H1 (cell line): ENCODE results near the gene TMEM235. TPM values are rescaled to one million over a fixed set of nuclear protein-coding genes. Genes with fewer than 3 reads are reported as not detected.

ENCODE experiments used
- EGR1 ChIP-seq: IDR thresholded peaks from 2 replicates; pipeline ENCODE4 v1.6.1; 2011; ENCODE audit warnings: low read depth, low read length, borderline replicate concordance
- EP300 ChIP-seq, 2 experiments: IDR thresholded peaks; 1 replicate in 1 of 2; 2 replicates in 1 of 2; pipeline ENCODE4 v1.6.1; 2011 to 2012; ENCODE audit warnings: low read depth in 2 of 2, low read length in 2 of 2, mild to moderate bottlenecking in 2 of 2, borderline replicate concordance in 1 of 2, inconsistent platforms in 1 of 2, moderate library complexity in 1 of 2
- EZH2 ChIP-seq: fragments of 200-600 bp; sonication (generic); IDR thresholded peaks from 2 replicates; pipeline ENCODE4 v1.7.1; 2012; ENCODE audit warnings: low read depth, mild to moderate bottlenecking, moderate library complexity, low read length, inconsistent platforms; ENCODE audit not compliant: severe bottlenecking
- RAD21 ChIP-seq, 2 experiments: IDR thresholded peaks in 1 of 2; conservative IDR thresholded peaks in 1 of 2; 2 replicates each; pipeline ENCODE4 v1.6.1; 2011; ENCODE audit warnings: low read depth in 2 of 2, low read length in 2 of 2, improper control_type of control experiment in 1 of 2, inconsistent platforms in 1 of 2, mild to moderate bottlenecking in 1 of 2, moderate library complexity in 1 of 2
- ZNF274 ChIP-seq: IDR thresholded peaks from 2 replicates; pipeline ENCODE4 v1.7.0; 2012; ENCODE audit warnings: low read length, borderline replicate concordance; ENCODE audit errors: extremely low read depth
- polyA plus RNA-seq, 7 experiments: library from polyadenylated mRNA; depleted of rRNA in 3 of 7; stranded (reverse) in 5 of 7; unstranded in 2 of 7; fragments of >200 nt in 5 of 7; fragments of 200-250 nt in 2 of 7; gene quantifications; 1 replicate in 5 of 7; 2 replicates in 1 of 7; 4 replicates in 1 of 7; pipeline versions ENCODE4 v1.2.1 to v1.2.3, GENCODE V29; 2011 to 2013; ENCODE audit warnings: missing spikeins in 2 of 7, mixed read lengths in 2 of 7
- total RNA-seq: library from RNA; stranded (reverse); fragmentation: NEBNext Ultra II Directional; extraction: Animal tissue kit (Norgen Biotek cat#: 25700); gene quantifications from 2 replicates; pipeline ENCODE4 v1.2.1, GENCODE V29; 2021
- TF ChIP-seq, protein P1 (sequence below): fragments of 300-600 bp; sonication (generic); IDR thresholded peaks from 2 replicates; pipeline ENCODE4 v1.7.1; 2012; ENCODE audit warnings: low read length, moderate library complexity, mild to moderate bottlenecking, inconsistent platforms; ENCODE audit not compliant: insufficient replicate concordance

Gene TMEM235
- total and polyA plus RNA-seq, 2 of the 8 experiments (the other 6 are each of a cell fraction or from before 2014, with no cell fraction given), result 0.05 to 0.15 TPM

DNA sequence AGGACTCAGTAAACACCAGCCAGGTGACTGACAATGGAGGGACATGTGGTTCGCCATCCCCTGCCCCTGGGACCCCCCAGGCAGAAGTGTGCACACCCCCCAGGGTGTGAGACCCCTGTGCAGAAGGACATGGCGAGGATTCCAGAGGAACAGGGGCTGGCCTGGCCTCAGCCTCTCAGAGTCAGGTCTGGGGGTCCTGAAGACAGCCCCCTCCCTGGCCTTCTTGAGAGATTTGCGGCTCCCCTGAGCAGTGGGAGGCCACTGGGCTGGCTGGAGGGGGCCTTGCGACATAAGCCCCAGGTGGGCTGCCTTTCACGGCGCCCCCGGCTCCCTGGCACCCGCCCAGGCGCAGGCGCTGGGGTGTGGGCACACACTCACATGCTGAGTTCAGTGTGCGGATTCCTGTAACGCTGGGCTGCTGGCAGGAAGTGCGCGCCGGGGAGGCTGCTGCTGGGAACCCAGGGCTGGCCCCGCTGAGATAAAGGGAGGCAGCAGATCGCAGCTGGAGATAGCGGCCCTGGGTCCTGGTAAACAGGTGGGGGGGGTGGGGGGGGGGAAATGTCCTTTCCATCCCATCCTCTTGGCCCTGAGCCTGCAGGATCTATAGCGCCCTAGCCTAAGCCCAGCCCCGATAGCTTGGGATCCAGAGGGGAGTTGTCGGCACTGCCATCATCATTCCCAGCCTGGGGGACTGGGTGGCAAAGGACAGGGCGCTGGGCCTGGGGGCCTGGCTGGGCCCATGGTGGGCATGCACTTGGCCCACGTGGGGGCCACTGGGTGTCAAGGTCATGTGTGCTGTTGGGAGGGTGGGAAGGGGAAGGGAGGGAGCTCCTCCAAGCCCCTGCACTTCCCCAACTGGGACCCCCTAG is 27.1 kb downstream of the TMEM235 start (continued):
- TF ChIP-seq RAD21 (IDR thresholded peaks at IDR 0.05 in 1 of 2, conservative IDR thresholded peaks at IDR 0.05 in 1 of 2; ENCODE audit: low read depth in 2 of 2, low read length in 2 of 2), result no peak
- TF ChIP-seq, protein P1, sequence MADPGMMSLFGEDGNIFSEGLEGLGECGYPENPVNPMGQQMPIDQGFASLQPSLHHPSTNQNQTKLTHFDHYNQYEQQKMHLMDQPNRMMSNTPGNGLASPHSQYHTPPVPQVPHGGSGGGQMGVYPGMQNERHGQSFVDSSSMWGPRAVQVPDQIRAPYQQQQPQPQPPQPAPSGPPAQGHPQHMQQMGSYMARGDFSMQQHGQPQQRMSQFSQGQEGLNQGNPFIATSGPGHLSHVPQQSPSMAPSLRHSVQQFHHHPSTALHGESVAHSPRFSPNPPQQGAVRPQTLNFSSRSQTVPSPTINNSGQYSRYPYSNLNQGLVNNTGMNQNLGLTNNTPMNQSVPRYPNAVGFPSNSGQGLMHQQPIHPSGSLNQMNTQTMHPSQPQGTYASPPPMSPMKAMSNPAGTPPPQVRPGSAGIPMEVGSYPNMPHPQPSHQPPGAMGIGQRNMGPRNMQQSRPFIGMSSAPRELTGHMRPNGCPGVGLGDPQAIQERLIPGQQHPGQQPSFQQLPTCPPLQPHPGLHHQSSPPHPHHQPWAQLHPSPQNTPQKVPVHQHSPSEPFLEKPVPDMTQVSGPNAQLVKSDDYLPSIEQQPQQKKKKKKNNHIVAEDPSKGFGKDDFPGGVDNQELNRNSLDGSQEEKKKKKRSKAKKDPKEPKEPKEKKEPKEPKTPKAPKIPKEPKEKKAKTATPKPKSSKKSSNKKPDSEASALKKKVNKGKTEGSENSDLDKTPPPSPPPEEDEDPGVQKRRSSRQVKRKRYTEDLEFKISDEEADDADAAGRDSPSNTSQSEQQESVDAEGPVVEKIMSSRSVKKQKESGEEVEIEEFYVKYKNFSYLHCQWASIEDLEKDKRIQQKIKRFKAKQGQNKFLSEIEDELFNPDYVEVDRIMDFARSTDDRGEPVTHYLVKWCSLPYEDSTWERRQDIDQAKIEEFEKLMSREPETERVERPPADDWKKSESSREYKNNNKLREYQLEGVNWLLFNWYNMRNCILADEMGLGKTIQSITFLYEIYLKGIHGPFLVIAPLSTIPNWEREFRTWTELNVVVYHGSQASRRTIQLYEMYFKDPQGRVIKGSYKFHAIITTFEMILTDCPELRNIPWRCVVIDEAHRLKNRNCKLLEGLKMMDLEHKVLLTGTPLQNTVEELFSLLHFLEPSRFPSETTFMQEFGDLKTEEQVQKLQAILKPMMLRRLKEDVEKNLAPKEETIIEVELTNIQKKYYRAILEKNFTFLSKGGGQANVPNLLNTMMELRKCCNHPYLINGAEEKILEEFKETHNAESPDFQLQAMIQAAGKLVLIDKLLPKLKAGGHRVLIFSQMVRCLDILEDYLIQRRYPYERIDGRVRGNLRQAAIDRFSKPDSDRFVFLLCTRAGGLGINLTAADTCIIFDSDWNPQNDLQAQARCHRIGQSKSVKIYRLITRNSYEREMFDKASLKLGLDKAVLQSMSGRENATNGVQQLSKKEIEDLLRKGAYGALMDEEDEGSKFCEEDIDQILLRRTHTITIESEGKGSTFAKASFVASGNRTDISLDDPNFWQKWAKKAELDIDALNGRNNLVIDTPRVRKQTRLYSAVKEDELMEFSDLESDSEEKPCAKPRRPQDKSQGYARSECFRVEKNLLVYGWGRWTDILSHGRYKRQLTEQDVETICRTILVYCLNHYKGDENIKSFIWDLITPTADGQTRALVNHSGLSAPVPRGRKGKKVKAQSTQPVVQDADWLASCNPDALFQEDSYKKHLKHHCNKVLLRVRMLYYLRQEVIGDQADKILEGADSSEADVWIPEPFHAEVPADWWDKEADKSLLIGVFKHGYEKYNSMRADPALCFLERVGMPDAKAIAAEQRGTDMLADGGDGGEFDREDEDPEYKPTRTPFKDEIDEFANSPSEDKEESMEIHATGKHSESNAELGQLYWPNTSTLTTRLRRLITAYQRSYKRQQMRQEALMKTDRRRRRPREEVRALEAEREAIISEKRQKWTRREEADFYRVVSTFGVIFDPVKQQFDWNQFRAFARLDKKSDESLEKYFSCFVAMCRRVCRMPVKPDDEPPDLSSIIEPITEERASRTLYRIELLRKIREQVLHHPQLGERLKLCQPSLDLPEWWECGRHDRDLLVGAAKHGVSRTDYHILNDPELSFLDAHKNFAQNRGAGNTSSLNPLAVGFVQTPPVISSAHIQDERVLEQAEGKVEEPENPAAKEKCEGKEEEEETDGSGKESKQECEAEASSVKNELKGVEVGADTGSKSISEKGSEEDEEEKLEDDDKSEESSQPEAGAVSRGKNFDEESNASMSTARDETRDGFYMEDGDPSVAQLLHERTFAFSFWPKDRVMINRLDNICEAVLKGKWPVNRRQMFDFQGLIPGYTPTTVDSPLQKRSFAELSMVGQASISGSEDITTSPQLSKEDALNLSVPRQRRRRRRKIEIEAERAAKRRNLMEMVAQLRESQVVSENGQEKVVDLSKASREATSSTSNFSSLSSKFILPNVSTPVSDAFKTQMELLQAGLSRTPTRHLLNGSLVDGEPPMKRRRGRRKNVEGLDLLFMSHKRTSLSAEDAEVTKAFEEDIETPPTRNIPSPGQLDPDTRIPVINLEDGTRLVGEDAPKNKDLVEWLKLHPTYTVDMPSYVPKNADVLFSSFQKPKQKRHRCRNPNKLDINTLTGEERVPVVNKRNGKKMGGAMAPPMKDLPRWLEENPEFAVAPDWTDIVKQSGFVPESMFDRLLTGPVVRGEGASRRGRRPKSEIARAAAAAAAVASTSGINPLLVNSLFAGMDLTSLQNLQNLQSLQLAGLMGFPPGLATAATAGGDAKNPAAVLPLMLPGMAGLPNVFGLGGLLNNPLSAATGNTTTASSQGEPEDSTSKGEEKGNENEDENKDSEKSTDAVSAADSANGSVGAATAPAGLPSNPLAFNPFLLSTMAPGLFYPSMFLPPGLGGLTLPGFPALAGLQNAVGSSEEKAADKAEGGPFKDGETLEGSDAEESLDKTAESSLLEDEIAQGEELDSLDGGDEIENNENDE, result no peak
- TF ChIP-seq ZNF274, result no peak
- no peak for TF ChIP-seq EGR1
- no peak for TF ChIP-seq EP300 (IDR thresholded peaks at IDR 0.05; ENCODE audit: borderline replicate concordance in 1 of 2, low read depth in 2 of 2, low read length in 2 of 2)
- no peak for TF ChIP-seq EZH2
- TF ChIP-seq, all 59 proteins: peak for 0
